ENCODE measurements around the gene KRT81. TPM values are rescaled to one million over a fixed set of nuclear protein-coding genes. Genes with fewer than 3 reads are reported as not detected.
"Not testable (repeated sequence)": the region's sequence is repeated elsewhere in the genome, so short reads cannot be mapped to it uniquely, and the experiment has no call there.

KRT81 gene
- total RNA-seq, 1 experiment from 2014 or later, result 270 TPM

GRCh38 chr12:52318241-52318990, 27.1 kb upstream of the KRT81 start:
- no peak for DNase-seq (ENCODE audit: low read depth)

GRCh38 chr12:52317468-52318052, 26.2 kb upstream of the KRT81 start:
- DNase-seq (ENCODE audit: low read depth), result no peak

GRCh38 chr12:52316701-52317100, 25.4 kb upstream of the KRT81 start:
- DNase-seq (ENCODE audit: low read depth), result no peak

- no peak for DNase-seq (ENCODE audit: low read depth)
These were observed 25.0 kb upstream of the KRT81 start for GRCh38 chr12:52316290-52316689.

- DNase-seq (ENCODE audit: low read depth), result not testable (repeated sequence)
These were observed 24.4 kb upstream of the KRT81 start for GRCh38 chr12:52315721-52316120.

GRCh38 chr12:52314511-52314910, 23.2 kb upstream of the KRT81 start:
- no peak for DNase-seq (ENCODE audit: low read depth)

DNA sequence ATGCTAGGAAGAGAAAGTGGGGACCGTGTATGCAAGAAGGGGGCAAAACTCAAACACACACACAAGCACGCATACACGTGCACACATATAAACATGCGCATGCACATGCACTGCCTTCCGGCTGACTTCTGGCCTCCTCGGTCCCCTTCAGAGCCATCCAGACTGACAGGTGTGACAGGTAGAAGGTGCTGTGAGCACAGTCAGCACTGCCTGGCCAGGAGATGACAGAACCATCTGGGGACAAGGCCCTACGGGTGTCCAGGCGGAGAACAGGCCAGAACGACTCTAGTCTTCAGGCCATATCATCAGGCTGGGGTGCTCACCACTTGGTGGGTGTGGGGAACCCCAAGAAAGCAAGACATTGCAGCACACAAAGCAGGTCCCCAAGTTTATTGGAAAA, 22.6 kb upstream of the KRT81 start:
- no peak for DNase-seq (ENCODE audit: low read depth)

GRCh38 chr12:52313461-52313860, 22.1 kb upstream of the KRT81 start:
- DNase-seq (ENCODE audit: low read depth), result no peak

DNA sequence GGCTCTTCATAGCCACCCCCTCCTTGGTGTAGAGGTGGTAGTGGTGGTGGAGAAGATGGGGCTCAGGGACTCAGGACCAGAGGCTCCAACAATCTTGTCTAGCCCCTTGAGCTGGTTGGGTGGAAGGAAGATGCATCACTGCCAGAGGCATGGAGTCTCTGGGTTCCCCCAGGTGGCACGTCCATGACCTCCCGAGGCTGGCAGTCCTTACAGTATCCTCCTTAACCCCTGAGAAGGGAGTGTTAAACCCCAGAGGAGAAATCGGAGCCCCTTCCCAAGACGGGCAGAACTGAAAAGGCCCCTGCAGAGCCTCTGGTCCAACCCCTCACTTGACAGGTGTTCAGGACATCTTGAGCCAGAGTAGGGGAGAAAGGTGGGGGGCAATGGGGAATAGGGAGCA, 20.8 kb upstream of the KRT81 start:
- DNase-seq (ENCODE audit: low read depth), result no peak

GRCh38 chr12:52311285-52311648, 19.9 kb upstream of the KRT81 start:
- no peak for DNase-seq (ENCODE audit: low read depth)

DNA sequence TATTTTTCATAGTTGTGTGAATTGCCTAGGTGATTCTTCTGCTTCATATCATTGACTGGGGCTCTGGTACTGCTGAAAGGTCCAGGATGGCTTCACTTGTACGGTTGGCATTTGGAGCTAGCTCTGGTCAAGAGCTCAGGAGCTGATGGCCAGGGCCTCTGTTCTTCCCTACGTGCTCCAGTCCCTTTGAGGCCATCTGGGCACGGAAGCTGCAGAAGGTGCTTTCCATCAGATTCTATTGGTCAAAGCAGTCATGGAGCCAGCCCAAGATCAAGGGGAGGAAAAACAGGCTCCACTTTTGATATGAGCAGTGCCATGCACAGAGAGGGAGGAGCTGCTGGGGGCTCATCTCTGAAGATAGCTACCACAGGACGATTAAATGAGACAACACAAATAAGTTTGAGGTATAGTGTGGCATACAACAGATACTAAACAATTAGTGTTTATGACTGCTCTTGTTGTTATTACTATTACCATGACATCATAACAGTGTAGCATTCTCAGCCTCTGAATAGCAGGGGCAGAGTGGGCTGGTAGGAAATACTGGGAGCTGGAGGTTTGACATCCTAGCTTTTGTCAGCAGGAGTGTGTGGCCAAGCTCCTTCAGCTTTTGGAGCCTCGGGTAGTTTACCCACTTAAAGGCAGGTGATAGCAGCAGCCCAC, 19.4 kb upstream of the KRT81 start:
- DNase-seq (ENCODE audit: low read depth), result no peak

- no peak for DNase-seq (ENCODE audit: low read depth)
These were observed 17.6 kb upstream of the KRT81 start for GRCh38 chr12:52308806-52309425.

GRCh38 chr12:52307836-52308805, 16.8 kb upstream of the KRT81 start:
- no peak for DNase-seq (ENCODE audit: low read depth)

DNA sequence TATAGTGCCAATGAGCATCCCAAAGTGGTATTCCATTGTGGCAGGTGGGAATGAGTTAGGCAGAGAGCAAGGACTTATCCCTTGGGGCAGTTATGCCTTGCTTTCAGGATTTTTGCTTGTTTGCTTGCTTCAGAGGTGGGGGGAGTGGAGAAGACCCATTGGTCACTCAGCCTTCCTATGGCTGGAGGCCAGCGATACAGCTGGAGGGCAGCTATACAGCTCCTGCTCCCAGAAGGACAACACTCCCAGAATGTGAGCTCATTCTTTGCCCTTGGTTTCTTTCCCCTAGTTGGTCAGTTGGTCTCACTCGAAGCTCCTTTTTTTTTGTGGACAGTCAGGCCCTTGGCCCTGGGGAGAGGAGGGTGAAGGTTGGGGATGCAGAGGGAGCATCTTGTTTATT, 15.4 kb upstream of the KRT81 start:
- no peak for DNase-seq (ENCODE audit: low read depth)

- no peak for DNase-seq (ENCODE audit: low read depth)
These were observed 14.8 kb upstream of the KRT81 start for GRCh38 chr12:52305921-52306705.

GRCh38 chr12:52304941-52305411, 13.6 kb upstream of the KRT81 start:
- peak; percentile 90 for DNase-seq (ENCODE audit: low read depth)

GRCh38 chr12:52302242-52302914, 11.0 kb upstream of the KRT81 start:
- DNase-seq (ENCODE audit: low read depth), result not testable (repeated sequence)

DNA sequence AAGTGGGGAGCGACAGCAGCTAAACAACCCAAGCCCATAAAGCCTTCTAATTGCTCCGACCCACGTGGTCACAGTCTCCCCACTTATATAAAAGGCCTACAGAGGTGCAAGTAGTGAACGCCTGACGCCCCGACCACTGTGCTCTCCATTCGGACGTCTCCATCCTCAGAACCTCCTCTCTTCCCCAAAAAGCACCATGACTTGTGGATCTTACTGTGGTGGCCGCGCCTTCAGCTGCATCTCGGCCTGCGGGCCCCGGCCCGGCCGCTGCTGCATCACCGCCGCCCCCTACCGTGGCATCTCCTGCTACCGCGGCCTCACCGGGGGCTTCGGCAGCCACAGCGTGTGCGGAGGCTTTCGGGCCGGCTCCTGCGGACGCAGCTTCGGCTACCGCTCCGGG, 10.4 kb upstream of the KRT81 start:
- not testable (repeated sequence) for DNase-seq (ENCODE audit: low read depth)
